ENCODE measurements around the gene LOXL4. TPM values are rescaled to one million over a fixed set of nuclear protein-coding genes. Genes with fewer than 3 reads are reported as not detected.

Gene LOXL4
- total RNA-seq, 1 experiment from 2014 or later = not detected

- Histone ChIP-seq H3K9ac (ENCODE audit: low read length) (no peak overlapping the region), H3K79me2 (ENCODE audit: low read length) (no peaks in the 10 kb centered on the region), H3K27ac (ENCODE audit: low read length) (no peak overlapping the region), H3K4me3 (ENCODE audit: low read length) (no peak overlapping the region), H3K9me2 (replicated peaks; ENCODE audit: insufficient read depth, low read length) (no peaks in the 10 kb centered on the region), H3K4me2 (ENCODE audit: low read depth, low read length, poor library complexity, severe bottlenecking) (no peak overlapping the region), H3K9me3 (ENCODE audit: low read length) (no peaks in the 10 kb centered on the region), H3K4me1 (ENCODE audit: low read length) (no peaks in the 10 kb centered on the region), H2AFZ (ENCODE audit: low read length) (no peak overlapping the region), H4K20me1 (ENCODE audit: insufficient read depth, low read depth, low read length) (no peaks in the 10 kb centered on the region), H3K36me3 (ENCODE audit: insufficient read depth, low read length) (no peaks in the 10 kb centered on the region), H3K27me3 (ENCODE audit: low read length) (no peaks in the 10 kb centered on the region)
- no peak for DNase-seq
Observed at GRCh38 chr10:98272245-98272644, 4.3 kb upstream of the LOXL4 start.

GRCh38 chr10:98270786-98271185 is 2.8 kb upstream of the LOXL4 start:
- DNase-seq = no peak
- Histone ChIP-seq H3K79me2 (ENCODE audit: low read length) (no peaks in the 10 kb centered on the region), H3K9ac (ENCODE audit: low read length) (no peak overlapping the region), H3K9me2 (replicated peaks; ENCODE audit: insufficient read depth, low read length) (no peaks in the 10 kb centered on the region), H3K4me3 (ENCODE audit: low read length) (no peak overlapping the region), H3K27ac (ENCODE audit: low read length) (no peak overlapping the region), H3K9me3 (ENCODE audit: low read length) (no peaks in the 10 kb centered on the region), H3K4me2 (ENCODE audit: low read depth, low read length, poor library complexity, severe bottlenecking) (no peak overlapping the region), H4K20me1 (ENCODE audit: insufficient read depth, low read depth, low read length) (no peaks in the 10 kb centered on the region), H3K36me3 (ENCODE audit: insufficient read depth, low read length) (no peaks in the 10 kb centered on the region), H3K4me1 (ENCODE audit: low read length) (no peaks in the 10 kb centered on the region), H2AFZ (ENCODE audit: low read length) (no peak overlapping the region), H3K27me3 (ENCODE audit: low read length) (no peaks in the 10 kb centered on the region)

GRCh38 chr10:98270073-98270740 is 2.2 kb upstream of the LOXL4 start:
- Histone ChIP-seq H4K20me1 (ENCODE audit: insufficient read depth, low read depth, low read length) (no peaks in the 10 kb centered on the region), H3K9me2 (replicated peaks; ENCODE audit: insufficient read depth, low read length) (no peaks in the 10 kb centered on the region), H3K9me3 (ENCODE audit: low read length) (no peaks in the 10 kb centered on the region), H3K36me3 (ENCODE audit: insufficient read depth, low read length) (no peaks in the 10 kb centered on the region), H3K4me3 (ENCODE audit: low read length) (no peak overlapping the region), H3K4me2 (ENCODE audit: low read depth, low read length, poor library complexity, severe bottlenecking) (no peak overlapping the region), H3K27me3 (ENCODE audit: low read length) (no peaks in the 10 kb centered on the region), H3K4me1 (ENCODE audit: low read length) (no peaks in the 10 kb centered on the region), H3K9ac (ENCODE audit: low read length) (no peak overlapping the region), H3K79me2 (ENCODE audit: low read length) (no peaks in the 10 kb centered on the region), H3K27ac (ENCODE audit: low read length) (no peak overlapping the region), H2AFZ (ENCODE audit: low read length) (no peak overlapping the region)
- DNase-seq = no peak

GRCh38 chr10:98269435-98269912 is 1.5 kb upstream of the LOXL4 start:
- H3K36me3 ChIP-seq (ENCODE audit: insufficient read depth, low read length) = no peaks in the 10 kb centered on the region
- no peaks in the 10 kb centered on the region for H3K4me1 ChIP-seq (ENCODE audit: low read length)
- no peak overlapping the region for H2AFZ ChIP-seq (ENCODE audit: low read length)
- H4K20me1 ChIP-seq (ENCODE audit: insufficient read depth, low read depth, low read length) = no peaks in the 10 kb centered on the region
- H3K79me2 ChIP-seq (ENCODE audit: low read length) = no peaks in the 10 kb centered on the region
- no peak overlapping the region for H3K4me3 ChIP-seq (ENCODE audit: low read length)
- H3K27ac ChIP-seq (ENCODE audit: low read length) = no peak overlapping the region
- no peaks in the 10 kb centered on the region for H3K9me2 ChIP-seq (replicated peaks; ENCODE audit: insufficient read depth, low read length)
- H3K4me2 ChIP-seq (ENCODE audit: low read depth, low read length, poor library complexity, severe bottlenecking) = no peak overlapping the region
- H3K9ac ChIP-seq (ENCODE audit: low read length) = no peak overlapping the region
- H3K27me3 ChIP-seq (ENCODE audit: low read length) = no peaks in the 10 kb centered on the region
- H3K9me3 ChIP-seq (ENCODE audit: low read length) = no peaks in the 10 kb centered on the region
- no peak for DNase-seq

- no peak for DNase-seq
- Histone ChIP-seq H2AFZ (ENCODE audit: low read length) (no peak overlapping the region), H3K4me2 (ENCODE audit: low read depth, low read length, poor library complexity, severe bottlenecking) (no peak overlapping the region), H3K4me1 (ENCODE audit: low read length) (no peaks in the 10 kb centered on the region), H3K27ac (ENCODE audit: low read length) (no peak overlapping the region), H3K27me3 (ENCODE audit: low read length) (no peaks in the 10 kb centered on the region), H3K9ac (ENCODE audit: low read length) (no peak overlapping the region), H4K20me1 (ENCODE audit: insufficient read depth, low read depth, low read length) (no peaks in the 10 kb centered on the region), H3K36me3 (ENCODE audit: insufficient read depth, low read length) (no peaks in the 10 kb centered on the region), H3K9me2 (replicated peaks; ENCODE audit: insufficient read depth, low read length) (no peaks in the 10 kb centered on the region), H3K79me2 (ENCODE audit: low read length) (no peaks in the 10 kb centered on the region), H3K9me3 (ENCODE audit: low read length) (no peaks in the 10 kb centered on the region), H3K4me3 (ENCODE audit: low read length) (no peak overlapping the region)
Observed at GRCh38 chr10:98268694-98269431, 869 bp upstream of the LOXL4 start.

- Histone ChIP-seq H3K79me2 (ENCODE audit: low read length) (no peaks in the 10 kb centered on the region), H3K4me3 (ENCODE audit: low read length) (no peak overlapping the region), H3K27me3 (ENCODE audit: low read length) (no peaks in the 10 kb centered on the region), H3K27ac (ENCODE audit: low read length) (no peak overlapping the region), H3K4me1 (ENCODE audit: low read length) (no peaks in the 10 kb centered on the region), H2AFZ (ENCODE audit: low read length) (no peak overlapping the region), H4K20me1 (ENCODE audit: insufficient read depth, low read depth, low read length) (no peaks in the 10 kb centered on the region), H3K9me3 (ENCODE audit: low read length) (no peaks in the 10 kb centered on the region), H3K4me2 (ENCODE audit: low read depth, low read length, poor library complexity, severe bottlenecking) (no peak overlapping the region), H3K36me3 (ENCODE audit: insufficient read depth, low read length) (no peaks in the 10 kb centered on the region), H3K9ac (ENCODE audit: low read length) (no peak overlapping the region), H3K9me2 (replicated peaks; ENCODE audit: insufficient read depth, low read length) (no peaks in the 10 kb centered on the region)
- no peak for DNase-seq
Observed at GRCh38 chr10:98267069-98267893, 713 bp downstream of the LOXL4 start.

- no peaks in the 10 kb centered on the region for H4K20me1 ChIP-seq (ENCODE audit: insufficient read depth, low read depth, low read length)
- H3K27ac ChIP-seq (ENCODE audit: low read length) = no peak overlapping the region
- no peak for DNase-seq
- H3K9ac ChIP-seq (ENCODE audit: low read length) = no peak overlapping the region
- no peaks in the 10 kb centered on the region for H3K36me3 ChIP-seq (ENCODE audit: insufficient read depth, low read length)
- H3K4me2 ChIP-seq (ENCODE audit: low read depth, low read length, poor library complexity, severe bottlenecking) = no peak overlapping the region
- no peak overlapping the region for H2AFZ ChIP-seq (ENCODE audit: low read length)
- no peaks in the 10 kb centered on the region for H3K9me3 ChIP-seq (ENCODE audit: low read length)
- H3K4me3 ChIP-seq (ENCODE audit: low read length) = no peak overlapping the region
- no peaks in the 10 kb centered on the region for H3K79me2 ChIP-seq (ENCODE audit: low read length)
- no peaks in the 10 kb centered on the region for H3K27me3 ChIP-seq (ENCODE audit: low read length)
- no peaks in the 10 kb centered on the region for H3K4me1 ChIP-seq (ENCODE audit: low read length)
- H3K9me2 ChIP-seq (replicated peaks; ENCODE audit: insufficient read depth, low read length) = no peaks in the 10 kb centered on the region
Observed at GRCh38 chr10:98266647-98267046, 1.3 kb downstream of the LOXL4 start.

Data from Karpas-422 (cell line).